HCT116 (cell line): ENCODE results near the gene RALGPS1. TPM values are rescaled to one million over a fixed set of nuclear protein-coding genes. Genes with fewer than 3 reads are reported as not detected.

Experiments
- ATAC-seq: fragments of 200-7000 bp; cut with Tn5 transposase; 2 replicates; pipeline ENCODE4 v1.9.1; 2020; ENCODE audit warnings: mild to moderate bottlenecking, moderate library complexity
- BruUV-seq: library from RNA; stranded (reverse); fragments of 400-500 nt; replicated peaks from 2 replicates; lab custom pipeline; 2021; lab: Mats Ljungman, UMichigan
- CTCF ChIA-PET: fragments of 300-600 bp; sonication (Branson Sonifier 250); formaldehyde crosslinking; loops from one replicate; lab custom pipeline; 2021; ENCODE audit warnings: antibody characterized with exemption; lab: Charles Lee
- POLR2A ChIA-PET: fragments of 300-600, 350-600 bp; sonication (Branson Sonifier 250); formaldehyde crosslinking; loops from one replicate; lab custom pipeline; 2021; ENCODE audit warnings: antibody characterized with exemption; lab: Charles Lee
- RAD21 ChIA-PET, 2 experiments: fragments of 300-600 bp; sonication (Branson Sonifier 250); formaldehyde crosslinking; loops; one replicate each; lab custom pipeline; 2023; ENCODE audit warnings: low total read pairs in 2 of 2; ENCODE audit not compliant: uncharacterized antibody in 2 of 2, unreplicated experiment in 2 of 2, low non-redundant PET in 1 of 2; lab: Charles Lee
- DNase-seq: peaks from one replicate; pipeline ENCODE4 v3.0.0-alpha.2; 2010; ENCODE audit warnings: low read depth, low spot score
- H2AFZ ChIP-seq: fragments of 200-600 bp; shearing (Covaris generic), sonication (generic); 2 replicates; pipeline ENCODE4 v1.6.1; 2017; ENCODE audit warnings: low read depth, mixed run types, mixed read lengths, antibody characterized with exemption, low read length; ENCODE audit not compliant: poor library complexity, severe bottlenecking
- H3K27ac ChIP-seq: 2 replicates; pipeline ENCODE4 v1.5.1; 2012; ENCODE audit warnings: low read depth, low read length
- H3K27me3 ChIP-seq: fragments of 200-600 bp; sonication (generic); 2 replicates; pipeline ENCODE4 v1.6.1; 2016; ENCODE audit warnings: mixed run types, low read length, mixed read lengths; ENCODE audit not compliant: insufficient read depth
- H3K36me3 ChIP-seq, 2 experiments: fragments of 200-500 bp in 1 of 2; fragments of 200-600 bp in 1 of 2; sonication (Bioruptor generic) in 1 of 2; sonication (generic) in 1 of 2; 2 replicates each; pipeline versions ENCODE4 v1.5.1 to v1.6.1; 2014 to 2016; ENCODE audit warnings: low read length in 2 of 2, inconsistent platforms in 1 of 2, mixed read lengths in 1 of 2, mixed run types in 1 of 2; ENCODE audit not compliant: insufficient read depth in 2 of 2, control insufficient read depth in 1 of 2
- H3K4me1 ChIP-seq, 2 experiments: fragments of 200-600 bp in 1 of 2; sonication (generic) in 1 of 2; 2 replicates each; pipeline versions ENCODE4 v1.5.1 to v1.6.1; 2012 to 2017; ENCODE audit warnings: low read length in 2 of 2, inconsistent platforms in 1 of 2, mild to moderate bottlenecking in 1 of 2, mixed read lengths in 1 of 2, mixed run types in 1 of 2, moderate library complexity in 1 of 2; ENCODE audit not compliant: insufficient read depth in 2 of 2, control insufficient read depth in 1 of 2
- H3K4me2 ChIP-seq: fragments of 200-600 bp; sonication (generic); 2 replicates; pipeline ENCODE4 v1.6.1; 2017; ENCODE audit warnings: mixed run types, low read length, mixed read lengths
- H3K4me3 ChIP-seq, 2 experiments: fragments of 200-600 bp in 1 of 2; sonication (generic) in 1 of 2; replicated peaks in 1 of 2; 2 replicates each; pipeline ENCODE4 v1.5.1; 2011 to 2016; ENCODE audit warnings: low read length in 2 of 2, control low read depth in 1 of 2, low read depth in 1 of 2, mild to moderate bottlenecking in 1 of 2, mixed read lengths in 1 of 2, mixed run types in 1 of 2
- H3K79me2 ChIP-seq: fragments of 200-600 bp; sonication (generic); 2 replicates; pipeline ENCODE4 v1.6.1; 2017; ENCODE audit warnings: mild to moderate bottlenecking, mixed run types, low read length, moderate library complexity, mixed read lengths; ENCODE audit not compliant: insufficient read depth
- H3K9ac ChIP-seq: fragments of 200-600 bp; sonication (generic); 2 replicates; pipeline ENCODE4 v1.6.1; 2016; ENCODE audit warnings: low read length, mixed read lengths
- H3K9me2 ChIP-seq: fragments of 200-600 bp; sonication (generic), shearing (Covaris generic); 2 replicates; pipeline ENCODE4 v1.6.1; 2017; ENCODE audit warnings: mixed run types, mild to moderate bottlenecking, moderate library complexity; ENCODE audit not compliant: insufficient read depth
- H3K9me3 ChIP-seq, 2 experiments: fragments of 200-500 bp in 1 of 2; fragments of 200-600 bp in 1 of 2; sonication (Bioruptor generic) in 1 of 2; sonication (generic) in 1 of 2; 2 replicates each; pipeline ENCODE4 v1.6.1; 2014 to 2017; ENCODE audit warnings: low read length in 2 of 2, mixed read lengths in 2 of 2, inconsistent platforms in 1 of 2, low read depth in 1 of 2, mild to moderate bottlenecking in 1 of 2, mixed run types in 1 of 2, moderate library complexity in 1 of 2; ENCODE audit not compliant: control insufficient read depth in 1 of 2, insufficient read depth in 1 of 2
- H4K20me1 ChIP-seq: fragments of 200-600 bp; sonication (generic), shearing (Covaris generic); 2 replicates; pipeline ENCODE4 v1.6.1; 2017; ENCODE audit warnings: mixed run types, mild to moderate bottlenecking, moderate library complexity; ENCODE audit not compliant: insufficient read depth
- CEBPB ChIP-seq: IDR thresholded peaks from 2 replicates; pipeline ENCODE4 v1.6.1; 2012; ENCODE audit warnings: low read depth
- EZH2 ChIP-seq: fragments of 200-600 bp; sonication (generic); IDR thresholded peaks from 2 replicates; pipeline ENCODE4 v1.6.1; 2017; ENCODE audit warnings: antibody characterized with exemption, mixed run types
- EZH2phosphoT487 ChIP-seq: fragments of 200-600 bp; IDR thresholded peaks from 2 replicates; pipeline ENCODE4 v1.6.1; 2018; ENCODE audit warnings: antibody characterized with exemption, borderline replicate concordance
- FOSL1 ChIP-seq: IDR thresholded peaks from 2 replicates; pipeline ENCODE4 v1.6.1; 2012; ENCODE audit warnings: low read depth
- JUND ChIP-seq: IDR thresholded peaks from 2 replicates; pipeline ENCODE4 v1.6.1; 2012
- RAD21 ChIP-seq: IDR thresholded peaks from 2 replicates; pipeline ENCODE4 v1.6.1; 2012; ENCODE audit warnings: low read depth, mild to moderate bottlenecking
- SRF ChIP-seq: IDR thresholded peaks from 2 replicates; pipeline ENCODE4 v1.6.1; 2012; ENCODE audit warnings: low read depth
- YY1 ChIP-seq: IDR thresholded peaks from 2 replicates; pipeline ENCODE4 v1.6.1; 2011; ENCODE audit warnings: low read length, low read depth, moderate library complexity, mild to moderate bottlenecking; ENCODE audit not compliant: insufficient replicate concordance; ENCODE audit errors: extremely low read depth
- ZFX ChIP-seq: fragments of 450-650 bp; IDR thresholded peaks from 2 replicates; pipeline ENCODE4 v1.6.1; 2017
- intact Hi-C: fragments of 100-400 bp; cut with micrococcal nuclease; formaldehyde crosslinking; loops from 2 replicates; pipeline ENCODE4 v1.10.0; 2022
- total RNA-seq: library from RNA; stranded (reverse); gene quantifications from one replicate; pipeline ENCODE4 v1.2.1, GENCODE V29; 2021; ENCODE audit not compliant: unreplicated experiment
- TF ChIP-seq, protein P1 (sequence below): IDR thresholded peaks from 2 replicates; pipeline ENCODE4 v1.6.1; 2012
- TF ChIP-seq, protein P2 (sequence below): IDR thresholded peaks from 2 replicates; pipeline ENCODE4 v1.6.1; 2012
- TF ChIP-seq, protein P3 (sequence below): IDR thresholded peaks from 2 replicates; pipeline ENCODE4 v1.6.1; 2012; ENCODE audit warnings: low read depth

The RALGPS1 gene
- total RNA-seq, 1 experiment from 2014 or later, result 7.6 TPM

DNA sequence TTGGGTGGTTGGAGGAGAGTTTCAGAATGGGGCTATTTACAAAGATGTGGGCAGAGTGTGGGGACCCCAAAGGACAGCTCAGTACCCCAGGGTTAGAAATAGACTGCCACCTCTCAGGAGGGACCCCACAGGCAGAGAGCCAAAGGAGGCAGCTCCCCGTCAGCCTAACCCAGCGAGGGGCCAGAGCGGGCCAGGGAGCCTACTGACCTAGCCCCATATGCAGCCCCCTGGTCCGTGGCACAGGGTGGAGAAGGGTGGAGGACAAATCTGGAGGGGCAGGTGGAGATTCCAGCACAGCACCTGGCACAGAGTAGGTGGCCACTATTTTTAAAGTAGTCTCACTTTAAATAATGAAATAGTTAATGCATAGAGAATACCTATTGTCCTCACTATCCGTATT lies 275.0 kb downstream of the RALGPS1 start:
- CTCF ChIA-PET, result no interaction called here
- H3K4me2 ChIP-seq, result no peak overlapping the region
- BruUV-seq, result no TSS peak
- no peak overlapping the region for H3K27ac ChIP-seq
- H3K4me1 ChIP-seq, result peaks cover 24 to 35% of the 10 kb centered on the region in 2 experiments
- H3K79me2 ChIP-seq, result no peaks in the 10 kb centered on the region
- no peaks in the 10 kb centered on the region for H3K9me2 ChIP-seq
- H4K20me1 ChIP-seq, result no peaks in the 10 kb centered on the region
- no peaks in the 10 kb centered on the region for H3K36me3 ChIP-seq
- no peak overlapping the region for H3K9ac ChIP-seq
- no peak overlapping the region for H3K4me3 ChIP-seq
- ATAC-seq, result no peak
- DNase-seq, result no peak
- intact Hi-C loops, result no loop called here
- no peaks in the 10 kb centered on the region for H3K9me3 ChIP-seq
- TF ChIP-seq JUND (no peak), RAD21 (no peak), YY1 (no peak)
- TF ChIP-seq, protein P1, sequence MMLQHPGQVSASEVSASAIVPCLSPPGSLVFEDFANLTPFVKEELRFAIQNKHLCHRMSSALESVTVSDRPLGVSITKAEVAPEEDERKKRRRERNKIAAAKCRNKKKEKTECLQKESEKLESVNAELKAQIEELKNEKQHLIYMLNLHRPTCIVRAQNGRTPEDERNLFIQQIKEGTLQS, result no peak
- TF ChIP-seq, protein P2, sequence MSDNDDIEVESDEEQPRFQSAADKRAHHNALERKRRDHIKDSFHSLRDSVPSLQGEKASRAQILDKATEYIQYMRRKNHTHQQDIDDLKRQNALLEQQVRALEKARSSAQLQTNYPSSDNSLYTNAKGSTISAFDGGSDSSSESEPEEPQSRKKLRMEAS, result no peak
- POLR2A ChIA-PET, result no interaction called here
- RAD21 ChIA-PET, result no interaction called here
- H3K27me3 ChIP-seq, result no peaks in the 10 kb centered on the region
- no peak overlapping the region for H2AFZ ChIP-seq

DNA sequence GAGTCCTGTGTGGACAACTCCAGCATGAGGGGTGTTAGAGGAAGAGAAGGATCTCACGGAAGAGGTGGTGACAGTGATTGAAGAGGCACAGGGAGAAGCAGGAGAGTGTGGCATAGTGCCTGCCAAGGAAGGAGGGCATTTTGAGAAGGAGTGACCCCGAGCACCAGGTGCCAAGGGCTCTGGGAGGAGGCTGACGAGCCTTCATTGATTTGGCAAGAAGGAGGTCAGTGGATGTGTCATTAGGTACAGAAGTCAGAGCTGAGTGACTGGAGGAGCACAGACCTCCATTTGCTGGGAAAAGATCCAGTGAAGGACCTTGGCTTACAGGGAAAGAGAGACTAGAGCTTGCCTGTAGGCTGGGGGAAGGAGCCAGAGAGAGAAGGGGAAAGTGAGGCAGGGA lies 278.2 kb downstream of the RALGPS1 start:
- Histone ChIP-seq H3K27ac (no peak overlapping the region), H3K9me3 (no peaks in the 10 kb centered on the region)
- POLR2A ChIA-PET, result no interaction called here

More for the DNA sequence above, 278.2 kb downstream of the RALGPS1 start:
- ChIA-PET RAD21 (no interaction called here), CTCF (no interaction called here)
- peaks cover 19 to 29% of the 10 kb centered on the region in 2 experiments for H3K4me1 ChIP-seq
- no peak overlapping the region for H3K4me3 ChIP-seq
- no peaks in the 10 kb centered on the region for H3K79me2 ChIP-seq
- H3K9ac ChIP-seq, result no peak overlapping the region
- ATAC-seq, result no peak
- H3K36me3 ChIP-seq, result no peaks in the 10 kb centered on the region
- no peak for DNase-seq
- no peaks in the 10 kb centered on the region for H3K27me3 ChIP-seq
- H2AFZ ChIP-seq, result no peak overlapping the region
- TF ChIP-seq EZH2phosphoT487 (no peak), CEBPB (no peak), ZFX (no peak), SRF (no peak), YY1 (no peak), EZH2 (no peak), FOSL1 (no peak)
- TF ChIP-seq, protein P3, sequence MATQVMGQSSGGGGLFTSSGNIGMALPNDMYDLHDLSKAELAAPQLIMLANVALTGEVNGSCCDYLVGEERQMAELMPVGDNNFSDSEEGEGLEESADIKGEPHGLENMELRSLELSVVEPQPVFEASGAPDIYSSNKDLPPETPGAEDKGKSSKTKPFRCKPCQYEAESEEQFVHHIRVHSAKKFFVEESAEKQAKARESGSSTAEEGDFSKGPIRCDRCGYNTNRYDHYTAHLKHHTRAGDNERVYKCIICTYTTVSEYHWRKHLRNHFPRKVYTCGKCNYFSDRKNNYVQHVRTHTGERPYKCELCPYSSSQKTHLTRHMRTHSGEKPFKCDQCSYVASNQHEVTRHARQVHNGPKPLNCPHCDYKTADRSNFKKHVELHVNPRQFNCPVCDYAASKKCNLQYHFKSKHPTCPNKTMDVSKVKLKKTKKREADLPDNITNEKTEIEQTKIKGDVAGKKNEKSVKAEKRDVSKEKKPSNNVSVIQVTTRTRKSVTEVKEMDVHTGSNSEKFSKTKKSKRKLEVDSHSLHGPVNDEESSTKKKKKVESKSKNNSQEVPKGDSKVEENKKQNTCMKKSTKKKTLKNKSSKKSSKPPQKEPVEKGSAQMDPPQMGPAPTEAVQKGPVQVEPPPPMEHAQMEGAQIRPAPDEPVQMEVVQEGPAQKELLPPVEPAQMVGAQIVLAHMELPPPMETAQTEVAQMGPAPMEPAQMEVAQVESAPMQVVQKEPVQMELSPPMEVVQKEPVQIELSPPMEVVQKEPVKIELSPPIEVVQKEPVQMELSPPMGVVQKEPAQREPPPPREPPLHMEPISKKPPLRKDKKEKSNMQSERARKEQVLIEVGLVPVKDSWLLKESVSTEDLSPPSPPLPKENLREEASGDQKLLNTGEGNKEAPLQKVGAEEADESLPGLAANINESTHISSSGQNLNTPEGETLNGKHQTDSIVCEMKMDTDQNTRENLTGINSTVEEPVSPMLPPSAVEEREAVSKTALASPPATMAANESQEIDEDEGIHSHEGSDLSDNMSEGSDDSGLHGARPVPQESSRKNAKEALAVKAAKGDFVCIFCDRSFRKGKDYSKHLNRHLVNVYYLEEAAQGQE, result no peak
- TF ChIP-seq, all 23 proteins: peak for 0
- Histone ChIP-seq H3K4me2 (no peak overlapping the region), H3K9me2 (no peaks in the 10 kb centered on the region), H4K20me1 (no peaks in the 10 kb centered on the region)
- intact Hi-C loops, result no loop called here
- no TSS peak for BruUV-seq
